GM19328 (cell line): ENCODE results near the gene PRSS3.
"Not testable (repeated sequence)": the region's sequence is repeated elsewhere in the genome, so short reads cannot be mapped to it uniquely, and the experiment has no call there.

Source experiments
- ATAC-seq: cut with Tn5 transposase; IDR thresholded peaks from one replicate; pipeline ENCODE4 v1.9.1; 2021; ENCODE audit warnings: mild to moderate bottlenecking, moderate library complexity; ENCODE audit not compliant: unreplicated experiment

PRSS3 gene

GRCh38 chr9:33785914-33786313, 9.4 kb upstream of the PRSS3 start:
- no peak for ATAC-seq

DNA sequence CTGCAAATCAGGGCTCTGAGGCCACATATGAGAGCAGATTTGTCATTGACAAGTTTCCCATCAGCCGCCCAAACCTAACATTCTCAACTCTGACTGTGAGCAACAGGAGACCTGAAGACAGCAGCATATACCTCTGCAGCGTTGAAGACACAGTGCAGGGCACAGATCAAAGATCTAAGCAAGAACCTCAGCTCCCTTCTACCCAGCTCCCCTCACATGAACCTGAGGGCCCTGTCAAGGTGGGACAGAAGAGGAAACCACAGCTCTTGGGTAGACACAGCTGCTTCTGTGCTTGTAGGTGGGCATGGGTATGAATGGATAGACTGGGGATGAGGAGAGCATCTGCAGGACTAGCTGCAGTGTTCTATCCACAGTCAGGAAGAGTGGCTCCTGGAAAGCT, 8.7 kb upstream of the PRSS3 start:
- no peak for ATAC-seq

- no peak for ATAC-seq
These were observed 7.5 kb upstream of the PRSS3 start for GRCh38 chr9:33787839-33788238.

GRCh38 chr9:33789429-33789828, 5.9 kb upstream of the PRSS3 start:
- not testable (repeated sequence) for ATAC-seq

GRCh38 chr9:33791117-33791516, 4.2 kb upstream of the PRSS3 start:
- no peak for ATAC-seq

- ATAC-seq, result not testable (repeated sequence)
These were observed 1.9 kb upstream of the PRSS3 start for GRCh38 chr9:33793496-33793895.

- no peak for ATAC-seq
These were observed 801 bp upstream of the PRSS3 start for GRCh38 chr9:33794560-33794959.

DNA sequence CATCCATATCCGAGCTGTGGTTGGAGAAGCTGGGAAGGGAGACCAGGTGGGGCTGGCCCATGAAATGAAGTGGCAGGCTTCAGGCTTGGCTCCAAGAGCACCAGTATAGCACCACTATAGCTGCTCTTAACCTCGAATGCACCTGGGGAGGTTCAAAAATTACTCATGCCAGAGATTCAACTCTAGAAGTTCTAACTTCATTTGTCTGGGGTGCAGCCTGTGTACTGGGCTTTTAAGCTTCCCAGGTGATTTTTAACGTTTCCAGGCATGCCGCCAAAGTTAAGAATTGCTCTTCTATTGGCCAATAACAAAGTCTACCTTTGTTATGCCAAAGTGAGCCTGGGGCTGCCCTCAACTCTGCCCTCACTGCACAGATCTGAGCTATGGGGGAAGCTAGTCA, 458 bp downstream of the PRSS3 start:
- no peak for ATAC-seq

DNA sequence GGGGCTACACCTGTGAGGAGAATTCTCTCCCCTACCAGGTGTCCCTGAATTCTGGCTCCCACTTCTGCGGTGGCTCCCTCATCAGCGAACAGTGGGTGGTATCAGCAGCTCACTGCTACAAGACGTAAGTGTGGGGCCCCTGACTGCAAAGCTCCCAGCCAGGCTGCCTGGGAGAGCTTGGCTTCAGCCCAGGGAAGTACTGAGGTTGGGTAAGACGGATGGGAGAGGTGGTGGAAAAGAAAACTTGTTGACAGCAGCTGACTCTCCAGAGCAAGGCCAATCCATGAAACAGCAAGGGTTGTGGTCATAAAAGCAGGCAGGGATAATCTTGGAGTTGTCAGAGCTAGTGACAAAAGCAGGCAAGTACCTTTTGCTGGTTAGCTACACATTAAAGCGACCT, 1.3 kb downstream of the PRSS3 start:
- ATAC-seq, result not testable (repeated sequence)

DNA sequence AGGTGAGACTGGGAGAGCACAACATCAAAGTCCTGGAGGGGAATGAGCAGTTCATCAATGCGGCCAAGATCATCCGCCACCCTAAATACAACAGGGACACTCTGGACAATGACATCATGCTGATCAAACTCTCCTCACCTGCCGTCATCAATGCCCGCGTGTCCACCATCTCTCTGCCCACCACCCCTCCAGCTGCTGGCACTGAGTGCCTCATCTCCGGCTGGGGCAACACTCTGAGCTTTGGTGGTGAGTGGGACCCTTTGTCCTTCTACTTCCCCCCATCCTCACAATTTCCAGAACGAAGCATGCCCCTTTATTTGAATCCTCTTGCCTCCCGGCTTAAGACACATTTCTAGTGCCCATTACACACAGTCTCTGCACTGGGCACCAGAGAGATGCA, 2.5 kb downstream of the PRSS3 start:
- no peak for ATAC-seq

GRCh38 chr9:33798545-33798944, 3.2 kb downstream of the PRSS3 start:
- no peak for ATAC-seq

GRCh38 chr9:33799928-33800704, 4.8 kb downstream of the PRSS3 start:
- ATAC-seq, result no peak

GRCh38 chr9:33800886-33801285, 5.5 kb downstream of the PRSS3 start:
- no peak for ATAC-seq

DNA sequence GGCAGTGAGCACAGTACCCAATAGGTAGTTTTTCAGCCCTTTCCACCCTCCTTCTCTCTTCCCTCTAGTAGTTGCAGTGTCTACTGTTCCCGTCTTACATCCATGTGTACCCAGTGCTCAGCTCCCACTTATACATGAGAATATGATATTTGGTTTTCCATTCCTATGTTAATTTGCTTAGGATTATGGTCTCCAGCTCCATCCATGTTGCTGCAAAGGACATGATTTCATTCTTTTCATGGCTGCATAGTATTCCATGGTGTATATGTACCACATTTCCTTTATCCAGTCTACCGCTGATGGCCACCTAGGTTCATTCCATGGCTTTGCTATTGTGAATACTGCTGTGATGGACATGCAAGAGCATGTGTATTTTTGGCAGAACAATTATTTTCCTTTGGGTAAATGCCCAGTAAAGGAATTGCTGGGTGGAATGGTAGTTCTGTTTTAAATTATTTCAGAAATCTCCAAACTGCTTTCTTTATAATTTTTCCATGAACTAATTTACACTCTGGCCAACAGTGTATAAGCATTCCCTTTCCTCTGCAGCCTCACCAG, 6.7 kb downstream of the PRSS3 start:
- not testable (repeated sequence) for ATAC-seq

DNA sequence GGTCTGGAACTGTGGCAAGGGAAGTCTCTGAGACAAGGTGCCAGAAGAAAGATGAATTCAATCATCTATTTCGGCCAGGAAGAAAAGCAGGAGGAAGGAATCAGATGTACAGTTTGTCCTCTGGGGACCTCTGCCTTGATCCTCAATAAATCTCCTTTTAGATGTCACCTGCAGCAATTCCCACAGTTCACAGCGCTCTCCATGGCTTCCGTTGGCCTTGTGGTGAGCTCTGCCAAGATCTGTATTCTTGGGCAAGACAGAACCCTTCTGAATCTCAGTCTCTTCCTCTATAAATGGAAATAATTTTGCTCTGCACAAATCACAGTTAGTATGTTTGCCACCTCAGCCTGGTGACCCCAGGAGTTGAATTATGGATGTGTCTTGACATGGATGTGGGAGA, 8.8 kb downstream of the PRSS3 start:
- not testable (repeated sequence) for ATAC-seq

- ATAC-seq, result not testable (repeated sequence)
These were observed 11.8 kb downstream of the PRSS3 start for GRCh38 chr9:33807156-33807555.

- not testable (repeated sequence) for ATAC-seq
These were observed 13.6 kb downstream of the PRSS3 start for GRCh38 chr9:33808979-33809322.

DNA sequence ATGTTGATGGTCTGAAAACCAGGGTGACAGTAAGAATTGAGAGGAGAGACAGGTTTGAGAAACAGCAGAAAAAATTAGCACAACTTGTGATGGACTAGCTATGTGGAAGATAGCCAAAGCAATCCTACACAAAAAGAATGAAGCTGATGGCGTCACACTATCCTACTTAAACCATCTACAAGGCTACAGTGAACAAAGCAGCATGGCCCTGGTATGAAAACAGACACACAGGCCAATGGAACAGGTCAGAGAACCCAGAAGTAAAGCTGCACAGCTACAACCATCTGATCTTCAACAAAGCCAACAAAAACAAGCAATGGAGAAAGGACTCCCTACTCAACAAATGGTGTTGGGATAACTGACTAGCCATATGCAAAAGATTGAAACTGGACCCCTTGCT, 14.1 kb downstream of the PRSS3 start:
- no peak for ATAC-seq

- no peak for ATAC-seq
These were observed 18.6 kb downstream of the PRSS3 start for GRCh38 chr9:33813712-33814641.

- no peak for ATAC-seq
These were observed 20.4 kb downstream of the PRSS3 start for GRCh38 chr9:33815781-33816180.

GRCh38 chr9:33816327-33817252, 21.2 kb downstream of the PRSS3 start, which contains the start of gene UBE2R2:
UBE2R2 (plus strand) TSS chr9:33817160; CDS start chr9:33817758, 598 bp downstream.
- peak; percentile 58 for ATAC-seq
